Astrocyte (in vitro differentiated cells and primary cell): Measurements from ENCODE around the gene FOXL3.

Source experiments
- EZH2 ChIP-seq: IDR thresholded peaks from 2 replicates; pipeline ENCODE4 v1.6.1; 2012; ENCODE audit warnings: mild to moderate bottlenecking, low read length, inconsistent platforms; ENCODE audit not compliant: insufficient read depth
- TF ChIP-seq, protein P1 (sequence below): IDR thresholded peaks from 2 replicates; pipeline ENCODE4 v1.5.1; 2011; ENCODE audit warnings: low read depth, mild to moderate bottlenecking, inconsistent platforms, low read length, moderate library complexity; ENCODE audit not compliant: insufficient read depth

DNA sequence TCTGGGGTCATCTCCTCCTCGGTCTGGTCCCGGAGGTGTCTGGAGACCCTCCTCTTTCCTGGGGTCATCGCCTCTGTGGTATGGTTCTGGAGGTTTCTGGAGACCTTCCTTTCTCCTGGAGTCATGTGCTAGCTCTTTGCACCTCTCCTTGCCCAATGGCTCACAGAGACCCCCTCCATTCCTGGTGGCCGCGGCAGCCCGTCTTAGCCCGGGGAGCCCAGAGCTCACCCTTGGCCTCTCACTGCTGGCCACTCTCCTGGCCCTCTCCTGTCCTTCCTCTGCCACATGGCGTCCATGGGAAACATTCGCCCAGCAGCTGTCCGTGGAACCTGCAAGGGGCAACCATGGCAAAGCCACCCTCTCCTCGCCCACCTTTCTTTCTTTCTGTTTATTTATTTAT, 20.2 kb upstream of the FOXL3 start:
- no peak for TF ChIP-seq EZH2
- TF ChIP-seq, protein P1, sequence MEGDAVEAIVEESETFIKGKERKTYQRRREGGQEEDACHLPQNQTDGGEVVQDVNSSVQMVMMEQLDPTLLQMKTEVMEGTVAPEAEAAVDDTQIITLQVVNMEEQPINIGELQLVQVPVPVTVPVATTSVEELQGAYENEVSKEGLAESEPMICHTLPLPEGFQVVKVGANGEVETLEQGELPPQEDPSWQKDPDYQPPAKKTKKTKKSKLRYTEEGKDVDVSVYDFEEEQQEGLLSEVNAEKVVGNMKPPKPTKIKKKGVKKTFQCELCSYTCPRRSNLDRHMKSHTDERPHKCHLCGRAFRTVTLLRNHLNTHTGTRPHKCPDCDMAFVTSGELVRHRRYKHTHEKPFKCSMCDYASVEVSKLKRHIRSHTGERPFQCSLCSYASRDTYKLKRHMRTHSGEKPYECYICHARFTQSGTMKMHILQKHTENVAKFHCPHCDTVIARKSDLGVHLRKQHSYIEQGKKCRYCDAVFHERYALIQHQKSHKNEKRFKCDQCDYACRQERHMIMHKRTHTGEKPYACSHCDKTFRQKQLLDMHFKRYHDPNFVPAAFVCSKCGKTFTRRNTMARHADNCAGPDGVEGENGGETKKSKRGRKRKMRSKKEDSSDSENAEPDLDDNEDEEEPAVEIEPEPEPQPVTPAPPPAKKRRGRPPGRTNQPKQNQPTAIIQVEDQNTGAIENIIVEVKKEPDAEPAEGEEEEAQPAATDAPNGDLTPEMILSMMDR: no peak
